Stimulated activated CD8-positive, alpha-beta memory T cell treated with anti-CD3 and anti-CD28 coated beads, Interleukin-7, amount 100 ng/mL, for 24 hours (primary cell): ENCODE results near the gene RARB.

Source experiments
- DNase-seq: peaks from one replicate; pipeline ENCODE4 v3.0.0-alpha.2; 2020; ENCODE audit warnings: low read depth

RARB gene

DNA sequence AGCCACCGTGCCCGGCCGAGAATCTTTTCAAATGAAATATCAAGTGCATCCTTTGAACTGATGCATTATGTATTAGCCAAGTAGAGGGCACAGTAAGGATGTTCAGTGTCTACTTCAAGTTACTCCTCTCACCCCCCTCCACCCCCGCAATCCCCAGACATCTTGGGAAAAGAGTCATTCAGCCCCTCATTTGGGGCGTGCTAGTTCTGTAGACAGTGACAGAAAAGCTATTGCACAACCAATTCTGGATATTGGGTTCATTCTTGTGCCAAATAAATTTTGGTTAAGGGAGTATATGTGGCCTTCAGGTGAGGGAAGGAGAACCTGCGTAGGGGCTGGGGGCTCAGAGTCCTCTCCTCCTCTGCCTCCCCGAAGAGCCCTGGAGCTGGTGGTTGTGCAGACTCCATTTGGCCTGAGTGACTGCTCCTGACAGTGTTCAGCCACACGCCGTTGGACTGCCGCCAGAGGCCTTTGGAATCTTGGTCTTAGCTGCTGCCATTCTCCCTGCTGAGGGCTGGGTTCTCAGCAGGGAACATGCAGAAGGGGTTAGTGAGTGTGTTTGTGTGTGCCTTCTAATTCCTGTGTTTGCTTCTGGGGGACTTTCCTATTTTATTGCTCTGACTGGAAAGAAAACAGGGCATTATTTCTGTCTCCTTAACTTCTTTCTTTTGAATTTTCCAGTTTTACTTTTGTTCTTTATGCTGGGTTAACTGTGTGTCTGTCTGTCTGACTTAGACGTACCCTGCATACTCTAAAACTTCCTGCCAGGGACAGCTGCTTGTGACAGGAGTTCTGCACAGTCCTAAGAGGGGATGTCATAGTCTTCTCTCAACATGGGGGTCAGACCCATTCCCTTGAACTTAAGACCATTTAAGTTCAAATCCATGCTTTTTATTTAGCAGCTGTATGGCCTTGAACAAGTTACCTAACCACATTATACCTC lies 21.0 kb downstream of the RARB start:
- no peak for DNase-seq

DNA sequence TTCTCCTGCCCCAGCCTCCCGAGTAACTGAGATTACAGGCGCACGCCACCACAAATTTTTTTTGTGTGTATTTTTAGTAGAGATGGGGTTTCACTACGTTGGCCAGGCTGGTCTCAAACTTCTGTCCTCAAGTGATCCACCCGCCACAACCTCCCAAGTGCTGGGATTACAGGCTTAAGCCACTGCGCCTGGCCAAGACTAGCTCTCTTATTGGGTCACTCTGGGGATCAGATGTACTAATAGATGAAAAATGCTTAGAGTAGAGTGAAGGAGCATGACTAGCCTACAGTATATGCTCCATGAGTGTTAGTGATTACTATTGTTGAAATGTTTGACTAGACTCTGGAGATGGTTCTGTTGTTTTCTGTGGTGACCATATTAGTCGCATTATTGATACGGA lies 21.8 kb downstream of the RARB start:
- no peak for DNase-seq

- no peak for DNase-seq
Measured at GRCh38 chr3:25452192-25452591, 24.1 kb downstream of the RARB start.

DNA sequence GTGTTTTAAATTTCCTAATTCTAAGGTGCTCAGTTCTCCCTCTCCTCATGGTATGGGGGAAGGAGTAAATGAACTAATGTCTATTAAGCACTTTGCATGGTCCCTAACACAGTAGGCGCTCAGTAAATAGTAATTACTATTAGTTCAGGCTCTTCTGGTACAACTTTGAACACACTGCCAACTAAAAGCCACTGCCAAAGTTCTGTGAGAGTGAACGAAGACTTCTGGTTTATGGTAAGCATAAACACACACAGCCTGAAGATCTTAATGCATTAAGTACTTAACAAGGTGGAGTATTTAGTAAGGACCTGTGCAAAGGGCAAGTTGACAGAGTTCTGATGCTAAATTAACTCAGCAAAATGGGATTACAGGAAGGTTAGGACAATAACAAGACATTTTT lies 24.7 kb downstream of the RARB start:
- DNase-seq, result no peak

GRCh38 chr3:25453619-25454004 lies 25.5 kb downstream of the RARB start:
- DNase-seq, result no peak

- no peak for DNase-seq
Measured at GRCh38 chr3:25454005-25454927, 26.2 kb downstream of the RARB start.

DNA sequence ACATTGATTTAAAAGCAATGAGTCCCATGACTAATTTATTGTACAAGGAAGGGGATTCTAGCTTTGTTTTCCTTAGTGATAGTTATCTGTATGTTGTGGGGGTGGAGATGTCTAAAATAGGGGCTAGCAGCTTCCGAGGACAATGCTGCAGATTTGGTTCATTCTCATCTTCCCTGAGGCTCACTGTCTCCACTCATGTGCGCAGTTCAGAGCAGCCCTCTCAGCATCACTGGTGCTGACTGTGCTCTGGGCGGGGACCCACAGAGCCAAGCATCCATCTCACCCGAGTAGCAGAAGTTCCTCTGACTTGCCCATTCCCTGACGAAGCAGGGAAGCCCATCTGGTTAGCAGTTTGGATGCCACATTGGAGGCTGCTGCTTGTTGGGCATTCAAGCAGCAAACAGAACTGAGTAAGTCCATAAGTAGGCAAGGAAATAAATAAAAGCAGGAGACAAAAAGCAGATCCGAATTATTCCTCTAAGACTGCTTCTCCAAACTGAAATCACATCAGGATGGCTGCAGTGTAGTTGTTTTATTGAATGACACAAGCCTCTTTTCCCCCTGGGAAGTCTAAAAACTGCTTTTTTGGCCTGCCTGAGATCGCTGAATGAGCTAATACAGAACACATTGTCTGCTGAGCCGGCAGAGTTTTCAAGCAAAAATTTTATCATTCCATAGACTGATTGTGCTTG lies 27.5 kb downstream of the RARB start:
- no peak for DNase-seq

DNA sequence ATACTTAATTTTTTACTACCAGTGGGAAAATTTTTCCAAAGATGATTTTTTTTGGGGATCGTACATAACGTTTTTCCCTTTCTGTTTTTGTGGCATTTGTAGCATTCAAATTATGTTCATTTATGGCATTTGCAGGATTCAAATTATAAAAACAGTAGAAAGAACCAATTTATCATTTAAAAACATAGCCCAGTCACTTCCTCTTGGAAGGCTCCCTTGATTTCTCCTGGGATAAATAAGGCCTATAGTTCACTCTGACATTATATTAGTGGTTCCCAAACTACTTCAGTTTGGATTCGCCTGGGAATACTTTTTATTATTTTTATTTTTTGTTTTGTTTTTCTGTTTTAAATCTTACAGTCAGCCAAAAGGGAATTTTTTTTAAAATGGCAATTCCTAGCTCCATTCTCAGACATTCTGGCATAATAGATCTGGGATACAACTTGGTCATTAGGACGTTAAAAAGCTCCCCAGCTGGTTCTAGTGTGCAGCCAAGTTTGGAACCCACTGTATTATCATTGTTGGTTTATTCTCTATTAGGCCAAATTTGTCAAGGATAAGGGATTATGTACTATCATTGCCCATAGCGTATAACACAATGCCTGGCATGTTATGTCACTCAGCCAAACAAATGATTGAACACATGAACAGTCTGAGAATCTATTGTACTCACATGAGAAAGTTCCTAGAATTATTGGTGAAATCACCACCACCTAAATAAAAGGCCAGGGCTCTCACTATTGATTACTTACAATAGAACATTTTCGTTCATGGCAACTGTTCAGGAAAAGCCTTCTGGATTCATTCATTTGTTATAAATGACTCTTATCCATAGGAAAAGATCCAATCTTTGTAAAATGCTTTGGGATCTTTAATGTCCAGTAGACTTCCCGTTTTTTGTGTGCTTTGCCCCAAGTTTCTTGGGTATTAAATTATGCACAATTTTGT lies 28.9 kb downstream of the RARB start:
- no peak for DNase-seq

DNA sequence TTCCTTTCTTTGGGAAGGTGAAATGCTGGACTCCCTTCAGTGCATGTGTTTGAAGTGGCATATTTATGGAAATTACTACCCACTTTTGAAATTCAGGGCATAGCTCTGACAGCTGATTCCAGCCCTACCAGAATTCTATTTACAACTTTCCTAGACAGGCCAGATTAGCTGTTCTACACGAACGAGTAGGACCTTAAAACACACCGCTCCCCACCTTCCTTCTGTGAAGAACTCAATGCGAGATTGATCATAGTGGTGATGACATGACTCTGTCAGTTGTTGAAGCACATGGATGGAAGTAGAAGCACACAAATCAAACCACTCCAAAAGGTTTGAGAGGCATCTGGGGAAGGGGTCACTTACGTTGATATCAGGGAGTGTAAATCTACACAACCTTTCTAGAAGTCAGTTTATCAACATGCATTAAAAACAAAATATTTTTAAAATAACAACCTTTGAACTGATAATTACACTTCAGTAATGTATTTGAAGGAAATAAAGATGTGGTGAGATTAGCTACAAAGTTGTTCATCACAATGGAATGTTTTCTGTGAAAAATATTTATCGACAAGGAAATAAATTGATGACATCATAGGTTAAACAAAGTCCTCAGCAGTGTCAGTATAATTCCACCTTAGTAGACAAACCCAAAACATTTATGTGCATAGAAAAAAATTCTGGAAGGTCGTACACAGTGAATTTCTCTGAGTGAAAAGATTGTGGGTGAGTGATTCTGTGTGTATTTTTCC lies 29.8 kb downstream of the RARB start:
- DNase-seq, result no peak

GRCh38 chr3:25458420-25458814 lies 30.4 kb downstream of the RARB start:
- no peak for DNase-seq

DNA sequence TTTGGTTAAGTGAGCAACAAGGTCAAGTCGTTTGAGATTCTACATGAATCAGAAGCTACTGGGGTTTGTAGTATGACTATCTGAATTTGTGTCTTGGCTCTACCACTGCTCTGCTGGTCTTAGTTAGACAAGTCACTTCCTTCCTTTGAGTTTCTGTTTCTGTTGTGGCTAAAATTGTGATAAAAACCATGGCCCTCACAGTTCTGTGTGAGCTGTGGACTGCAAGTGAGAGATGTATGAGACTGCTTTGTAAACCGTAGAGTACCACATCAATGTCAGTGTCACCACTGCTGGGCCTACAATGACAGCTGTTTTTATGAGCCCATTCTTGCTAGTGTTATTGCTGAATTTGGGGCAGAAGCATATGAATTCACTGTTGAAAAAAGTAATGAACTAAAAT lies 32.7 kb downstream of the RARB start:
- no peak for DNase-seq

DNA sequence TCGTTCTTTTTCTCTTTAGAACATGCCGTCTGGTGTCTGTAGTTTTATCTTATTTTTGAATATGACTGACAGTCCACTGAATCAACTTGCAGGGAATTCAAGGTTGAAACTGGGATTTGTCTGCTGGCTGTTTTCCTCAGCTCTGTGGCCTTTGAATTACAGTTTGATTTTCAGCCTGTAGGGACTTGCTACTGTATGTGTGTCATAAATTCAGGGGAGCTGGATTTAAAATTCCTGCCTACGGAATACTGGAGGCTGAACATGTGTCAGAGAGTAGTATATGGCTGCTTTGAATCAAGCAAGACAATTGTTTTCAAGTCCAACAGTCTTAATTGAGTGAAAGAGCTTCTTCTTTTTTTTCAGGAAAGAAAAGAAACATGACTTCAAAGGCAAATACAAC lies 33.9 kb downstream of the RARB start:
- no peak for DNase-seq

DNA sequence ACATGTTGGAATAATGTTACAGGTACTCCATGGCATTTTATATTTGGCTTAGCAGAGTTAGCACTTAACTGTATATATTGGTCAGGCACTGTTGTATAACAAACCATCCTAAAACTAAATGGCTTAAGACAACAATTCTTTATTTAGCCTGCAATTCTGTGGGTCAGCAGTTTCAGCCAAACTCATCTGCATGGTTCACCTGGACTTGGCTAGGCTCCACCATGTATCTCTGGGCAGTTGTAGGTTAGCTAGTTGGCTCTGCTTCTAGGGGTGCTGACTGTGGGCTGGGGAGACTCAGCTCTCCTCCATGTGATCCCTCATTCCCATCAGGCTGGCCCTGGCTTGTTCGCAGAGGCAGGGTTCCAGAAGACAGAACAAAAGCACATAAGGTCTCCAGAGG lies 34.4 kb downstream of the RARB start:
- no peak for DNase-seq

DNA sequence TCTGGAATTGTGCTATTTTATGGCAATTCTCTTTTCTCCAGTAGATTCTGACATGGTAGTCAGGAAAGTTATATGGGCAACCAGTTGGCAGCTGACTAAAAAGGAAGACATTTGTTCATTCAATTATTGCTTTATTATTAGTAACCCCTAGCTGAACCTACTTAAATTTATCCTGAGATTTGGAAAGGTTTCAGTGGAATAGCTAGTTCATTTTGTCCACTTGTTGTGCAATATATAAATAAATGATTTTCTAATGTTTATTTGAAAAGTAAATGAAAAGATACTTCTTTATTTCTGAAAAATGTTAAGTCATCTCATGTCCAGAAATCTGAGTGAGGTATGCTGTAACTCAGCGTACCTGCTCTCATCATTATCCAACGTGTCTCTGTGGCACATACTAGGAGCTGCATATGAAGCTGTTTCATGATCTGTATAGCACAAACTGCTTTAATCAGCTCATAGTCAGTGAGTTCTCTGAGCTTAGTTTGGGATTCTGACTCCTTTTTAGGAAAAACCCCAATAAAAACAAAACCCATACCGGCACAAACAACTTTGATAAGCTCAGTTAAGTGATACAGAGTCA lies 35.9 kb downstream of the RARB start:
- DNase-seq, result no peak

GRCh38 chr3:25465266-25465860 lies 37.3 kb downstream of the RARB start:
- DNase-seq, result no peak

DNA sequence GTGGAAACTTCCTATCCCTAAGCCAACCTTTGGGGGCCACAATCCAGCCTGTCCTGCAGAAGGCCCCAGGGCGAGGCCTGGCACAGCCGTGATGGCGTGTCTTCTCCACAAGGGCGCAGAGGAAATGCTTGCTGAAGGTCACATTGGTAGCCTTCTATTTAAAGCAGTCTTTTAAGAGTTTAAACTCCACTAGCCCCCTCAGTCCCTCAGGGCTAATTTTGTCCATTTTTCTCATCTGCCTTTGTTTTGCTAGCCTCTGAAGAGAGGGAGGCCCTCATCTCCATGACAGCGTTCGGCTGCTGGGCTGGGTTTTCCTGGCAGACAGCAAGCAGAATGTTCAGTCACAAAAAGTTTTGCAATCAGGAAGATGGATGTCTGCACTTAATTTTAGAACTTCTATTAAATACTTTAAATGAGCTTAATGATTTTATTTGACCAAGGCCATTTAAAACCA lies 40.8 kb downstream of the RARB start:
- DNase-seq, result no peak

- DNase-seq, result no peak
Measured at GRCh38 chr3:25469558-25469957, 41.5 kb downstream of the RARB start.

GRCh38 chr3:25471081-25471768 lies 43.2 kb downstream of the RARB start:
- no peak for DNase-seq

- no peak for DNase-seq
Measured at GRCh38 chr3:25472153-25472552, 44.1 kb downstream of the RARB start.
